GM12874 (cell line): ENCODE results near the gene USP34.

Experiments used
- TF ChIP-seq, protein P1 (sequence below): IDR thresholded peaks from 2 replicates; pipeline ENCODE4 v1.5.1; 2011; ENCODE audit warnings: low read depth, mild to moderate bottlenecking, control low read depth, low read length, moderate library complexity; ENCODE audit not compliant: insufficient read depth

The USP34 gene

DNA sequence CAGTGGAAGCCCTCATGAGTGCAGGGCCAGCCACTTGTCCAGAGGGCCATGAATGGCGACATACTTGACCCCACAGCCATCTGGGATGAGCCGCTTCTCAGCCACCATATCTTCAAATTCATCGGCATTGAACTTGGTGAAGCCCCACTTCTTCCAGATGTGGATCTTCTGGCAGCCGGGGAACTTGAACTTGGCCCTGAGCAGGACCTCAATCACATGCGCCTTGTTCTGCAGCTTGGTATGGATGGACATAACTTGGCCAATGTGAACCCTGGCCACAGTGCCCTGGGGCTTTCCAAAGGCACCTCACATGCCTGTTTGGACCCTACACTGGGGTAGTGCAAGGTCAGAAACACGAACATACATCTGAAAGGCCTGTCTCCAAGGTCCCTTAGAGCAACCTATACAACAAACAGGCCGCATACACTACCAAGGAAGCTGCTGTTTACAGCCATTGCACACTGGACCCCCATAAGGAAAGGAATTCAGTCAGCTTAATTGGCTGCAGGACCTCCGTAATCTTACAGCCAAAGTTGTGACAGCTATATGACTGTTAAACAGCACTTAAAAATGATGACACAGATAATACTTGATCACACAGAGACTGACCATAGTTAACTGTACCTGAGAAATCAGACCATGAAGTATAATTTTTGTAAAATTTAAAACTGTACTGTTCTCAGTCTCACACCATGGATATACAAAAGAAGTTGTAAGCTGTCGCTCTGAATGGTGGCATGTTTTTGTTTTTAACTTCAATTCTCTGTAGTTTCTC lies 53.8 kb downstream of the USP34 start:
- TF ChIP-seq, protein P1, sequence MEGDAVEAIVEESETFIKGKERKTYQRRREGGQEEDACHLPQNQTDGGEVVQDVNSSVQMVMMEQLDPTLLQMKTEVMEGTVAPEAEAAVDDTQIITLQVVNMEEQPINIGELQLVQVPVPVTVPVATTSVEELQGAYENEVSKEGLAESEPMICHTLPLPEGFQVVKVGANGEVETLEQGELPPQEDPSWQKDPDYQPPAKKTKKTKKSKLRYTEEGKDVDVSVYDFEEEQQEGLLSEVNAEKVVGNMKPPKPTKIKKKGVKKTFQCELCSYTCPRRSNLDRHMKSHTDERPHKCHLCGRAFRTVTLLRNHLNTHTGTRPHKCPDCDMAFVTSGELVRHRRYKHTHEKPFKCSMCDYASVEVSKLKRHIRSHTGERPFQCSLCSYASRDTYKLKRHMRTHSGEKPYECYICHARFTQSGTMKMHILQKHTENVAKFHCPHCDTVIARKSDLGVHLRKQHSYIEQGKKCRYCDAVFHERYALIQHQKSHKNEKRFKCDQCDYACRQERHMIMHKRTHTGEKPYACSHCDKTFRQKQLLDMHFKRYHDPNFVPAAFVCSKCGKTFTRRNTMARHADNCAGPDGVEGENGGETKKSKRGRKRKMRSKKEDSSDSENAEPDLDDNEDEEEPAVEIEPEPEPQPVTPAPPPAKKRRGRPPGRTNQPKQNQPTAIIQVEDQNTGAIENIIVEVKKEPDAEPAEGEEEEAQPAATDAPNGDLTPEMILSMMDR: no peak

DNA sequence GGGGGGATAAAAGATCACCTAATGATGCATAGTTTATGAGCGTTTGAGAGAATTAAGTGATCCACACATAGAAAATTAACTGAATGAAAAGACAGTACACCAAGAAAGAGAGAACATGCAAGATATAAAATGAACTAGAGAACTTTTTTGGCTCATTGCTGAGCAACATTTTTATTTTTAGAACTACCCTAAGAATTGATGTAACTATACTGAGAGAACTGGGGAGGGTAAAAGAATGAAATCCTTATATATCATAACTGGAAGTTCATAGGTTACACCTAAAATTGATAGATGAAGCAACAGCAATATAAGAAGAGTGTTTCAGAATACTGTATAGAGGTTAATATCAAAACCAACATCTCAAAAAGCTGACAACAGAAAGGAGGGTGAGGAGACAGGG lies 55.6 kb downstream of the USP34 start:
- TF ChIP-seq, protein P1: no peak

- TF ChIP-seq, protein P1: no peak
Measured at GRCh38 chr2:61414674-61415073, 56.2 kb downstream of the USP34 start.

GRCh38 chr2:61411109-61411508 lies 59.8 kb downstream of the USP34 start:
- TF ChIP-seq, protein P1: no peak

GRCh38 chr2:61410185-61410584 lies 60.7 kb downstream of the USP34 start:
- TF ChIP-seq, protein P1: no peak

DNA sequence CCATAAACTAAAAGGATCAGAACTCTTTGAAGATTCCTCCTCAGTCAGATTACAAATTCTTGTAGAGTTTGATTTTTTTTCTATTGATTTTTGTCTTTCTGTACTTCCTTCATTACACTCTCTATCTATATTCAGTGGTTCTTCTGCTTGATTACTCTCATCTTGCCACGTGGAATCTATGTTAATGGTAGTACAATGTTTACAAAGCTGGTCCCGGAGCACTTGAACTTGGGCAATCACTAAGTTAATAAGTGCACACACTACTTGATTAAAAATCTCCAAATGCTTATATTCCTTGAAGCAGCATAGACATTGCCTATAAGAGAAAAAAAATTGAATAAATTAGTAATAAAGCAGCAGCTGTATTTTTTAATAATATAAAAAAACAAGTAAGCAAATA lies 65.1 kb downstream of the USP34 start:
- TF ChIP-seq, protein P1: no peak

GRCh38 chr2:61404438-61404837 lies 66.4 kb downstream of the USP34 start:
- TF ChIP-seq, protein P1: no peak
